ENCODE data around the gene GFY. TPM values are rescaled to one million over a fixed set of nuclear protein-coding genes. Genes with fewer than 3 reads are reported as not detected.

GFY gene
- total and polyA plus RNA-seq, 9 of the 15 experiments (the other 6 are each of a cell fraction or from before 2014, with no cell fraction given): 0.06 to 0.40 (median 0.19) TPM; not detected in 3

DNA sequence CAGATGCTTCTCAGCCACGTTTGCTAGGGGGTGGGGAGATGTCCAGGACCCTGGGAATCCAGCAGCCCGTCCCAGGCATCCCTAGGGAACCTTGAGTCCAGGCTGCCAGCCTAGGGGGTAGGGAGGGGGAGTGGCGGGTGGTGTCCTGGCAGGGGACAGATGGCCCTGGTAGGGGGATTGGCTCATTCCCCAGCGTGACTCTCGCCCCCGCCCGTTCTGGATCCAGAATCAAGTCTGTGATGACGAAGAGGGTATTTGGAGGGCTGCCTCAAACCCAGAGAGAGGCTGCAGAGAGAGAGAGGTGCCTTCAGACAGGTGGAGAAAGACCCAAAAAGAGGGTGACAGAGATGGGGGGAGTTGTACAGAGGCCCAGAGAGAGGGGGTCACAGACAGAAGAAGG is 12.0 kb downstream of the GFY start:
- H3K27me3 ChIP-seq (ENCODE audit: control insufficient read depth in 2 of 2, insufficient read depth in 2 of 2, low read length in 2 of 2): peaks cover 7 to 19% of the 10 kb centered on the region in 2 experiments; a peak in 4 of 5 replicates
- no peaks in the 10 kb centered on the region for H3K79me2 ChIP-seq (ENCODE audit: control insufficient read depth, insufficient read depth, low read length)
- peak overlapping the region in 1 of 2 experiments; percentile 50; a peak in 1 of 4 replicates for H3K9ac ChIP-seq (ENCODE audit: insufficient read depth in 1 of 2, low read depth in 2 of 2, low read length in 2 of 2)
- WGBS (ENCODE audit: insufficient coverage, low coverage, missing lambda C conversion rate): 14% methylated on average over 8 of the region's 8 CpGs
- in situ Hi-C loops (cut with MboI) (loop anchor here (5.0 kb wide), 1 partner anchor 45 kb away; no protein-coding TSS in a partner anchor), intact Hi-C loops (cut with micrococcal nuclease) (no loop called here)
- H4K20me1 ChIP-seq (replicated peaks; ENCODE audit: control insufficient read depth, insufficient read depth, low read length): no peaks in the 10 kb centered on the region
- ATAC-seq (no peak), FAIRE-seq (no peak), DNase-seq (ENCODE audit: extremely low read depth in 1 of 4, low spot score in 3 of 4) (no peak)
- ChIA-PET CTCF (ENCODE audit: low intra/inter-chr PET ratio) (interaction anchor here (0.5 kb wide), 1 partner anchor 648 kb away, joined by 4 read pairs; no protein-coding TSS in a partner anchor), POLR2A (interaction anchor here (1.1 kb wide), 1 partner anchor 17 kb away, joined by 3 read pairs; no protein-coding TSS in a partner anchor)
- TF ChIP-seq, protein P1, sequence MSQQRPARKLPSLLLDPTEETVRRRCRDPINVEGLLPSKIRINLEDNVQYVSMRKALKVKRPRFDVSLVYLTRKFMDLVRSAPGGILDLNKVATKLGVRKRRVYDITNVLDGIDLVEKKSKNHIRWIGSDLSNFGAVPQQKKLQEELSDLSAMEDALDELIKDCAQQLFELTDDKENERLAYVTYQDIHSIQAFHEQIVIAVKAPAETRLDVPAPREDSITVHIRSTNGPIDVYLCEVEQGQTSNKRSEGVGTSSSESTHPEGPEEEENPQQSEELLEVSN (IDR thresholded peaks at IDR 0.05; ENCODE audit: borderline replicate concordance in 1 of 2, extremely low read depth in 1 of 2, insufficient read depth in 1 of 2, insufficient read length in 1 of 2, low read depth in 1 of 2, low read length in 1 of 2, poor library complexity in 1 of 2, severe bottlenecking in 1 of 2): peak in 1 of 2 experiments; percentile 5
- no peak for TF ChIP-seq ZC3H4 (CRISPR knock-in tag; IDR thresholded peaks at IDR 0.05; ENCODE audit: borderline replicate concordance)
- H3K4me2 ChIP-seq (ENCODE audit: insufficient read depth, low read length): no peak overlapping the region
- no peak overlapping the region for H3K4me3 ChIP-seq
- H2AFZ ChIP-seq (ENCODE audit: low read depth, low read length): no peak overlapping the region
- peaks cover 36 to 57% of the 10 kb centered on the region in 2 experiments for H3K4me1 ChIP-seq (replicated peaks in 1 of 2; ENCODE audit: control insufficient read depth in 2 of 2, insufficient read depth in 2 of 2, low read length in 2 of 2)
- H3K9me3 ChIP-seq (replicated peaks; ENCODE audit: control insufficient read depth, insufficient read depth, low read depth, low read length): no peaks in the 10 kb centered on the region
- no TSS peak for BruUV-seq (replicated peaks)
- H3K36me3 ChIP-seq (ENCODE audit: control insufficient read depth, insufficient read depth, low read length): no peaks in the 10 kb centered on the region
- H3K9me1 ChIP-seq (ENCODE audit: control insufficient read depth, insufficient read depth, low read length): no peaks in the 10 kb centered on the region
- H3K27ac ChIP-seq (ENCODE audit: extremely low read depth, low read depth, low read length): no peak overlapping the region

DNA sequence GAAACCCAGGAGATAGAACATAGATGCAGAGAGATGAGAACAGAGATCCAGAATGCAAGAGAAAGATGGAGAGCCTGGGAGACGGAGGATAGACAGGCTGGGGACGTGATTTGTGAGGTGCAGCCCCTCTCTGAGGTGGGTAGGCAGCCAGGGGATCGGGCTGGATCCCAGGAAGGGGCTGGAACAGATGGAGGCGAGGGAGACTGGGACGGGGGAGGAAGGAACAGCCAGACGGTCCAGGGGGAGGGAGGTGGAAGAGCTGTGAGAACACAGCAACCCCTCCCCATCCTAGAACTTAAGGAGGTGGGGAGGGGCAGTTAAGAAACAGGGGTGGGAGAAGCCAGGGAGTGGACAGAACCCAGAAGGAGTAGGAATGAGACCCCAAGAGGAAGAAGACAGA is 13.1 kb downstream of the GFY start:
- H3K27ac ChIP-seq (ENCODE audit: extremely low read depth, low read depth, low read length): no peak overlapping the region
- H4K20me1 ChIP-seq (replicated peaks; ENCODE audit: control insufficient read depth, insufficient read depth, low read length): no peaks in the 10 kb centered on the region
- in situ Hi-C loops (cut with MboI): loop anchor here (5.0 kb wide), 1 partner anchor 46 kb away; no protein-coding TSS in a partner anchor
- H3K4me1 ChIP-seq (replicated peaks in 1 of 2; ENCODE audit: control insufficient read depth in 2 of 2, insufficient read depth in 2 of 2, low read length in 2 of 2): peaks cover 37 to 58% of the 10 kb centered on the region in 2 experiments
- DNase-seq (ENCODE audit: extremely low read depth in 1 of 4, low spot score in 3 of 4) (no peak), ATAC-seq (no peak), FAIRE-seq (no peak)
- H3K9me1 ChIP-seq (ENCODE audit: control insufficient read depth, insufficient read depth, low read length): no peaks in the 10 kb centered on the region
- no peaks in the 10 kb centered on the region for H3K36me3 ChIP-seq (ENCODE audit: control insufficient read depth, insufficient read depth, low read length)
- intact Hi-C loops (cut with micrococcal nuclease): no loop called here
- WGBS (ENCODE audit: insufficient coverage, low coverage, missing lambda C conversion rate): 3% methylated on average over 5 of the region's 6 CpGs
- no peak overlapping the region for H3K4me3 ChIP-seq
- BruUV-seq (replicated peaks): no TSS peak
- H3K9me3 ChIP-seq (replicated peaks; ENCODE audit: control insufficient read depth, insufficient read depth, low read depth, low read length): no peaks in the 10 kb centered on the region
- ChIA-PET POLR2A (no interaction called here), CTCF (ENCODE audit: low intra/inter-chr PET ratio) (no interaction called here)
- H3K79me2 ChIP-seq (ENCODE audit: control insufficient read depth, insufficient read depth, low read length): no peaks in the 10 kb centered on the region
- H2AFZ ChIP-seq (ENCODE audit: low read depth, low read length): no peak overlapping the region
- no peak overlapping the region for H3K9ac ChIP-seq (ENCODE audit: insufficient read depth in 1 of 2, low read depth in 2 of 2, low read length in 2 of 2)
- H3K27me3 ChIP-seq (ENCODE audit: control insufficient read depth in 2 of 2, insufficient read depth in 2 of 2, low read length in 2 of 2): peaks cover 7 to 19% of the 10 kb centered on the region in 2 experiments; a peak in 4 of 5 replicates
- H3K4me2 ChIP-seq (ENCODE audit: insufficient read depth, low read length): no peak overlapping the region
- no peak for TF ChIP-seq CHD2 (IDR thresholded peaks at IDR 0.05; ENCODE audit: low read depth, low read length)
- peak; percentile 15; the same call in 1 of the 2 replicates for TF ChIP-seq JUND (IDR thresholded peaks at IDR 0.05; ENCODE audit: borderline replicate concordance, low read depth, low read length)
- no peak for TF ChIP-seq JUND (tag; IDR thresholded peaks at IDR 0.05; ENCODE audit: borderline replicate concordance, low read depth, low read length)
